Non-pigmented ciliary epithelial cell (primary cell): ENCODE data around the gene PLCH1.
A peak's percentile ranks its signal among the peaks of the same experiment; 100 is the strongest.

Source experiments
- DNase-seq: peaks from one replicate; pipeline ENCODE4 v3.0.0-alpha.2; 2010; ENCODE audit warnings: low read depth

PLCH1 gene

GRCh38 chr3:155745795-155746550 is 1.1 kb upstream of the PLCH1 start:
- no peak for DNase-seq

GRCh38 chr3:155744010-155744625 is 753 bp downstream of the PLCH1 start:
- no peak for DNase-seq

GRCh38 chr3:155743606-155744005 is 1.3 kb downstream of the PLCH1 start:
- no peak for DNase-seq

GRCh38 chr3:155742349-155742965 is 2.4 kb downstream of the PLCH1 start:
- no peak for DNase-seq

- no peak for DNase-seq
Measured at GRCh38 chr3:155741603-155742002, 3.3 kb downstream of the PLCH1 start.

GRCh38 chr3:155741101-155741500 is 3.8 kb downstream of the PLCH1 start:
- DNase-seq: no peak

- DNase-seq: no peak
Measured at GRCh38 chr3:155739154-155739553, 5.7 kb downstream of the PLCH1 start.

- no peak for DNase-seq
Measured at GRCh38 chr3:155738580-155739076, 6.2 kb downstream of the PLCH1 start.

GRCh38 chr3:155737844-155738460 is 6.9 kb downstream of the PLCH1 start:
- no peak for DNase-seq

GRCh38 chr3:155736381-155736780 is 8.5 kb downstream of the PLCH1 start:
- DNase-seq: no peak

- no peak for DNase-seq
Measured at GRCh38 chr3:155730843-155731242, 14.0 kb downstream of the PLCH1 start.

- no peak for DNase-seq
Measured at GRCh38 chr3:155727836-155728235, 17.0 kb downstream of the PLCH1 start.

- DNase-seq: no peak
Measured at GRCh38 chr3:155714295-155714718, 30.6 kb downstream of the PLCH1 start.

- no peak for DNase-seq
Measured at GRCh38 chr3:155712008-155712407, 32.9 kb downstream of the PLCH1 start.

- no peak for DNase-seq
Measured at GRCh38 chr3:155704771-155705559, 39.9 kb downstream of the PLCH1 start.

- no peak for DNase-seq
Measured at GRCh38 chr3:155704061-155704460, 40.8 kb downstream of the PLCH1 start.

- no peak for DNase-seq
Measured at GRCh38 chr3:155702745-155703591, 41.9 kb downstream of the PLCH1 start.

GRCh38 chr3:155701882-155702465 is 42.9 kb downstream of the PLCH1 start:
- peak; percentile 6 for DNase-seq

GRCh38 chr3:155697542-155697941 is 47.3 kb downstream of the PLCH1 start:
- no peak for DNase-seq

GRCh38 chr3:155690921-155691320 is 54.0 kb downstream of the PLCH1 start:
- DNase-seq: no peak

- no peak for DNase-seq
Measured at GRCh38 chr3:155688481-155688880, 56.4 kb downstream of the PLCH1 start.
